TTC549 (cell line): ENCODE results near the gene LIMA1.

ENCODE experiments used
- FAIRE-seq: peaks from 2 replicates; lab custom pipeline; 2012; peaks lifted over from hg19 to GRCh38; lab: Jason Lieb, UNC

Gene LIMA1

GRCh38 chr12:50129290-50129689 is 154.0 kb downstream of the LIMA1 start:
- no peak for FAIRE-seq

- no peak for FAIRE-seq
These were observed 155.8 kb downstream of the LIMA1 start for GRCh38 chr12:50127546-50127945.
